B cell (primary cell): Measurements from ENCODE around the gene INPP1. TPM values are rescaled to one million over a fixed set of nuclear protein-coding genes. Genes with fewer than 3 reads are reported as not detected.

Experiments
- ATAC-seq: fragments of 200-7000 bp; cut with Tn5 transposase; one replicate; pipeline ENCODE4 v1.10.0; 2021; ENCODE audit warnings: low read depth, mild to moderate bottlenecking, moderate number of reproducible peaks, moderate library complexity
- CTCF ChIA-PET: fragments of 350-600 bp; sonication (Branson Sonifier 250); formaldehyde crosslinking; loops from one replicate; lab custom pipeline; 2021; ENCODE audit warnings: antibody characterized with exemption, inconsistent platforms; lab: Charles Lee
- POLR2A ChIA-PET: fragments of 350-600 bp; sonication (Branson Sonifier 250); formaldehyde crosslinking; loops from one replicate; lab custom pipeline; 2021; ENCODE audit warnings: antibody characterized with exemption; lab: Charles Lee
- DNase-seq: peaks from one replicate; pipeline ENCODE4 v3.0.0; 2013
- H2AFZ ChIP-seq: 2 replicates; pipeline ENCODE4 v1.6.1; 2012; ENCODE audit warnings: mild to moderate bottlenecking, low read depth, low read length; ENCODE audit not compliant: insufficient read depth, poor library complexity, severe bottlenecking
- H3K27ac ChIP-seq, 2 donors: 1 replicate in 1 of 2; 2 replicates in 1 of 2; pipeline ENCODE4 v1.5.1; 2012 to 2013; ENCODE audit warnings: low read length in 2 of 2, mild to moderate bottlenecking in 2 of 2, moderate library complexity in 1 of 2
- H3K27me3 ChIP-seq, 4 experiments: fragments of 200-600 bp in 1 of 4; sonication (generic) in 1 of 4; replicated peaks in 1 of 4; 1 replicate in 2 of 4; 2 replicates in 2 of 4; pipeline versions ENCODE4 v1.6.1 to v1.7.0; 2013 to 2016; ENCODE audit warnings: low read length in 3 of 4, mild to moderate bottlenecking in 2 of 4, mixed read lengths in 1 of 4, moderate library complexity in 1 of 4; ENCODE audit not compliant: insufficient read depth in 4 of 4, control insufficient read depth in 3 of 4; ENCODE audit errors: control extremely low read depth in 1 of 4
- H3K36me3 ChIP-seq, 2 experiments: replicated peaks in 1 of 2; 1 replicate in 1 of 2; 2 replicates in 1 of 2; pipeline versions ENCODE4 v1.6.1 to v1.7.1; 2013; ENCODE audit warnings: low read length in 1 of 2; ENCODE audit not compliant: insufficient read depth in 2 of 2, control insufficient read depth in 1 of 2; ENCODE audit errors: control extremely low read depth in 1 of 2, extremely low read depth in 1 of 2
- H3K4me1 ChIP-seq, 2 donors: fragments of 200-600 bp in 1 of 2; sonication (generic) in 1 of 2; 1 replicate in 1 of 2; 2 replicates in 1 of 2; pipeline versions ENCODE4 v1.5.1 to v1.6.1; 2013 to 2017; ENCODE audit warnings: low read length in 2 of 2; ENCODE audit not compliant: control insufficient read depth in 2 of 2, insufficient read depth in 2 of 2
- H3K4me2 ChIP-seq: replicated peaks from 2 replicates; pipeline ENCODE3; 2012; ENCODE audit warnings: mild to moderate bottlenecking, low read depth, low read length; ENCODE audit not compliant: poor library complexity, severe bottlenecking
- H3K4me3 ChIP-seq, 5 experiments: fragments of 200-600 bp in 1 of 5; sonication (generic) in 1 of 5; 1 replicate in 3 of 5; 2 replicates in 2 of 5; pipeline versions ENCODE4 v1.5.1 to v1.7.0; 2011 to 2016; ENCODE audit warnings: low read length in 4 of 5, mild to moderate bottlenecking in 4 of 5, low read depth in 2 of 5, control low read depth in 1 of 5, moderate library complexity in 1 of 5; ENCODE audit not compliant: insufficient read depth in 1 of 5; ENCODE audit errors: control extremely low read depth in 1 of 5, extremely low read depth in 1 of 5
- H3K79me2 ChIP-seq: fragments of 200-600 bp; sonication (generic); one replicate; pipeline ENCODE4 v1.6.0; 2016; ENCODE audit warnings: low read length; ENCODE audit not compliant: control insufficient read depth, insufficient read depth
- H3K9ac ChIP-seq: fragments of 200-600 bp; sonication (generic); 2 replicates; pipeline ENCODE4 v1.6.1; 2017; ENCODE audit warnings: mild to moderate bottlenecking, low read length, moderate library complexity
- H3K9me3 ChIP-seq, 3 donors: one replicate each; pipeline versions ENCODE4 v1.6.1 to v1.7.1; 2013; ENCODE audit warnings: low read length in 2 of 3; ENCODE audit not compliant: control insufficient read depth in 2 of 3, insufficient read depth in 1 of 3; ENCODE audit errors: control extremely low read depth in 1 of 3
- H4K20me1 ChIP-seq: 2 replicates; pipeline ENCODE4 v1.6.0; 2012; ENCODE audit warnings: mild to moderate bottlenecking, low read length; ENCODE audit not compliant: insufficient read depth, control insufficient read depth, poor library complexity, severe bottlenecking
- H3K27ac Mint-ChIP-seq: one replicate; pipeline ENCODE4 v1.8.0; 2021; ENCODE audit warnings: mixed read lengths
- H3K27me3 Mint-ChIP-seq: one replicate; pipeline ENCODE4 v1.8.0; 2021; ENCODE audit warnings: mixed read lengths
- H3K4me1 Mint-ChIP-seq: one replicate; pipeline ENCODE4 v1.8.0; 2021; ENCODE audit warnings: mixed read lengths
- H3K4me3 Mint-ChIP-seq: one replicate; pipeline ENCODE4 v1.8.0; 2021; ENCODE audit warnings: mixed read lengths
- H3K9me3 Mint-ChIP-seq: one replicate; pipeline ENCODE4 v1.8.0; 2022; ENCODE audit warnings: mixed read lengths; ENCODE audit not compliant: insufficient read depth
- EZH2 ChIP-seq: IDR thresholded peaks from 2 replicates; pipeline ENCODE4 v1.6.1; 2012; ENCODE audit warnings: borderline replicate concordance, low read depth, mild to moderate bottlenecking, moderate library complexity, low read length; ENCODE audit not compliant: insufficient read depth, poor library complexity, severe bottlenecking
- WGBS: methylation state at CpG from one replicate; pipeline ENCODE4 v1.1.5; 2013; ENCODE audit warnings: missing lambda C conversion rate; ENCODE audit not compliant: insufficient coverage; 5-methylcytosine and 5-hydroxymethylcytosine counted together
- intact Hi-C: fragments of 100-400 bp; cut with micrococcal nuclease; formaldehyde crosslinking; loops from one replicate; pipeline ENCODE4 v1.10.0; 2022
- polyA plus RNA-seq: library from polyadenylated mRNA; depleted of rRNA; stranded (reverse); fragments of >200 nt; gene quantifications from 2 replicates; pipeline ENCODE4 v1.2.3, GENCODE V29; 2012
- total RNA-seq, 2 donors: library from RNA; stranded (reverse); fragments of 120-200 nt in 1 of 2; gene quantifications; 1 replicate in 1 of 2; 2 replicates in 1 of 2; pipeline versions ENCODE4 v1.2.3 to v1.2.4, GENCODE V29; 2013 to 2022
- TF ChIP-seq, protein P1 (sequence below): fragments of 200-600 bp; IDR thresholded peaks from one replicate; pipeline ENCODE4 v1.8.0; 2022; ENCODE audit warnings: antibody characterized with exemption, mild to moderate bottlenecking

INPP1 gene
- total and polyA plus RNA-seq, 2 donors (not counting 1 experiment from before 2014, with no cell fraction given): 3.1 to 3.7 TPM

DNA sequence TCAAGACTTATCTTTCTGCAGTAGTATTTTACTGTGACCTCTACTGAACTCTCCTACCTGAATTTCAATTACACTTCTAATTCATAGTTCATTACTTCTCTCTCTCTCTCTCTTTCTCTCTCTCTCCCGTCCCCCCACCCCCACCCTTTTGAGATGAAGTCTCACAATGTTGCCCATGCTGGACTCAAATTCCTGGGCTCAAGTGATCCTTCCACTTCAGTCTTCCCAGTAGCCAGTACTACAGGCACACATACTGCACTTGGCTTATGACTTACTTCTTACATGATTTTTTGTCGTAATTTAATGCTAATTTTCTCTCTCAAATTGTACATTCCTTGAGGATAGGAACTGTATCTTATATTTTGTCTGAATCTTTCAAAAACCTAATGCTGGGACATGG, 17.8 kb upstream of the INPP1 start:
- Histone ChIP-seq H3K4me1 (peaks cover 1 to 3% of the 10 kb centered on the region in 2 donors), H3K4me3 (no peak overlapping the region), H3K27ac (no peak overlapping the region), H3K79me2 (no peaks in the 10 kb centered on the region), H3K36me3 (no peaks in the 10 kb centered on the region), H4K20me1 (no peaks in the 10 kb centered on the region), H2AFZ (no peak overlapping the region), H3K4me2 (no peak overlapping the region), H3K27me3 (peaks cover 0 to 16% (median 4%) of the 10 kb centered on the region in 4 experiments), H3K9ac (no peak overlapping the region), H3K9me3 (no peaks in the 10 kb centered on the region)
- Mint-ChIP-seq H3K9me3 (no peaks in the 10 kb centered on the region), H3K4me3 (no peak overlapping the region), H3K27me3 (peaks cover 47% of the 10 kb centered on the region), H3K4me1 (peaks cover 2% of the 10 kb centered on the region), H3K27ac (no peak overlapping the region)
- TF ChIP-seq EZH2: no peak
- TF ChIP-seq, protein P1, sequence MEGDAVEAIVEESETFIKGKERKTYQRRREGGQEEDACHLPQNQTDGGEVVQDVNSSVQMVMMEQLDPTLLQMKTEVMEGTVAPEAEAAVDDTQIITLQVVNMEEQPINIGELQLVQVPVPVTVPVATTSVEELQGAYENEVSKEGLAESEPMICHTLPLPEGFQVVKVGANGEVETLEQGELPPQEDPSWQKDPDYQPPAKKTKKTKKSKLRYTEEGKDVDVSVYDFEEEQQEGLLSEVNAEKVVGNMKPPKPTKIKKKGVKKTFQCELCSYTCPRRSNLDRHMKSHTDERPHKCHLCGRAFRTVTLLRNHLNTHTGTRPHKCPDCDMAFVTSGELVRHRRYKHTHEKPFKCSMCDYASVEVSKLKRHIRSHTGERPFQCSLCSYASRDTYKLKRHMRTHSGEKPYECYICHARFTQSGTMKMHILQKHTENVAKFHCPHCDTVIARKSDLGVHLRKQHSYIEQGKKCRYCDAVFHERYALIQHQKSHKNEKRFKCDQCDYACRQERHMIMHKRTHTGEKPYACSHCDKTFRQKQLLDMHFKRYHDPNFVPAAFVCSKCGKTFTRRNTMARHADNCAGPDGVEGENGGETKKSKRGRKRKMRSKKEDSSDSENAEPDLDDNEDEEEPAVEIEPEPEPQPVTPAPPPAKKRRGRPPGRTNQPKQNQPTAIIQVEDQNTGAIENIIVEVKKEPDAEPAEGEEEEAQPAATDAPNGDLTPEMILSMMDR: no peak
- 83% methylated on average over 1 of the region's 2 CpGs for WGBS
- DNase-seq: no peak
- ATAC-seq: no peak
- POLR2A ChIA-PET: no interaction called here
- CTCF ChIA-PET: no interaction called here
- intact Hi-C loops: loop anchor here (10.0 kb wide), 1 partner anchor 209 kb away; the partner anchor contains the start of gene NEMP2

DNA sequence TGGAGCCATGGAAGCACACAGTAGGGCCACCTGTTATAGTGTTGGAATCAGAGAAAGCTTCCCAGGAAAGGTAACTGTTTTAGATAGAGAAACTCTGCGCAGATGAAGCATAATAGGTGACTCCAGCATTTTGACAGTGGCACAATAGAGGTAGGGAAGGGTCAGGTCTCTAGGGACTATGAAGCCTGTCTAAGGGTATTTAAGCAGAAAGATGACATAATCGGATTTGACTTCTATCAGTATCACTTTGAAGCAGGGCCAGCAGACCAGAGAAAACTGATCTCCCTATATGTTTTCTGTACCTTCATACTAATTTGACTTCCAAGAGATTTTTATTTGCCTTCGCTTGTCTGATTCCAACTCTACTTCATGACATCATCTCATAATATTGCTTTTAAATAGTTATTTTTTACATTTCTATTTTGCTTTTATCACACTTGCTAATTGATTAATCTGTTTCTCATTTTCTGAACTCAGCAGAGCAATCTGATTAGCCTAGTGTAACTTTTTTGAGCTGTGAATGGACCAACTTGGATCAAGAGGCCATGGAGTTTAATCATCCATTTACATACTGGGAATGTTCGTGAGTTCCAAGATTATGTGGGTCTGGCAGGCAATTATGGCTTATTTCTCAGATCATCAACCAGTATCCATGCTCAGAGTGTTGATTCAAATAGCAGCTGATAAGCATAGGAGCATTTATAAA, 15.4 kb upstream of the INPP1 start:
- intact Hi-C loops: loop anchor here (10.0 kb wide), 1 partner anchor 207 kb away; the partner anchor contains the start of gene NEMP2
- ATAC-seq: no peak

More for the DNA sequence above, 15.4 kb upstream of the INPP1 start:
- no peak overlapping the region for H2AFZ ChIP-seq
- Mint-ChIP-seq H3K4me1 (no peaks in the 10 kb centered on the region), H3K27ac (no peak overlapping the region), H3K9me3 (no peaks in the 10 kb centered on the region), H3K27me3 (peaks cover 50% of the 10 kb centered on the region), H3K4me3 (no peak overlapping the region)
- H3K36me3 ChIP-seq: no peaks in the 10 kb centered on the region
- H3K79me2 ChIP-seq: no peaks in the 10 kb centered on the region
- DNase-seq: no peak
- no peaks in the 10 kb centered on the region for H4K20me1 ChIP-seq
- ChIA-PET CTCF (interaction anchor here (1.0 kb wide), 1 partner anchor 52 kb away, joined by 3 read pairs; no protein-coding TSS in a partner anchor), POLR2A (no interaction called here)
- no peak overlapping the region for H3K27ac ChIP-seq
- H3K4me2 ChIP-seq: no peak overlapping the region
- no peak overlapping the region for H3K4me3 ChIP-seq
- no peaks in the 10 kb centered on the region for H3K4me1 ChIP-seq
- peaks cover 0 to 16% (median 4%) of the 10 kb centered on the region in 4 experiments for H3K27me3 ChIP-seq
- 80% methylated on average over 2 of the region's 4 CpGs for WGBS
- TF ChIP-seq EZH2: no peak
- TF ChIP-seq, protein P1: no peak
- peaks cover 0 to 2% (median 0%) of the 10 kb centered on the region in 3 donors for H3K9me3 ChIP-seq
- H3K9ac ChIP-seq: no peak overlapping the region
